OCI-LY7 (cell line): ENCODE results near the gene RNF150. TPM values are rescaled to one million over a fixed set of nuclear protein-coding genes. Genes with fewer than 3 reads are reported as not detected.

ENCODE experiments used
- BruUV-seq: library from RNA; stranded (reverse); fragments of 400-500 nt; replicated peaks from 2 replicates; lab custom pipeline; 2021; lab: Mats Ljungman, UMichigan
- CTCF ChIA-PET: fragments of 300-600 bp; sonication (Branson Sonifier 250); formaldehyde crosslinking; loops from one replicate; lab custom pipeline; 2022; ENCODE audit warnings: antibody characterized with exemption; ENCODE audit not compliant: unreplicated experiment; lab: Charles Lee
- POLR2A ChIA-PET: fragments of 300-600 bp; sonication (Branson Sonifier 250); formaldehyde crosslinking; loops from one replicate; lab custom pipeline; 2022; ENCODE audit warnings: antibody characterized with exemption; lab: Charles Lee
- DNase-seq: peaks from one replicate; pipeline ENCODE4 v3.0.0-alpha.2; 2015; ENCODE audit warnings: low spot score
- H2AFZ ChIP-seq: fragments of 200-600 bp; sonication (generic), shearing (Covaris generic); 2 replicates; pipeline ENCODE4 v1.6.1; 2014; ENCODE audit warnings: mild to moderate bottlenecking, antibody characterized with exemption, low read length, moderate library complexity
- H3K27ac ChIP-seq: fragments of 200-600 bp; sonication (generic); 2 replicates; pipeline ENCODE4 v1.5.1; 2014; ENCODE audit warnings: mixed run types, low read depth, mild to moderate bottlenecking, moderate library complexity, low read length, inconsistent platforms; ENCODE audit not compliant: poor library complexity, severe bottlenecking
- H3K36me3 ChIP-seq: fragments of 200-600 bp; sonication (generic); 2 replicates; pipeline ENCODE4 v1.6.1; 2014; ENCODE audit warnings: mild to moderate bottlenecking, antibody characterized with exemption, low read length, moderate library complexity, mixed read lengths; ENCODE audit not compliant: insufficient read depth
- H3K4me1 ChIP-seq: fragments of 200-600 bp; sonication (generic); 2 replicates; pipeline ENCODE4 v1.5.1; 2014; ENCODE audit warnings: mild to moderate bottlenecking, low read length; ENCODE audit not compliant: insufficient read depth, poor library complexity, severe bottlenecking
- H3K4me2 ChIP-seq: fragments of 200-600 bp; sonication (generic); 2 replicates; pipeline ENCODE4 v1.6.1; 2014; ENCODE audit warnings: mild to moderate bottlenecking, low read length
- H3K4me3 ChIP-seq: fragments of 200-600 bp; sonication (generic); 2 replicates; pipeline ENCODE4 v1.5.1; 2014; ENCODE audit warnings: mild to moderate bottlenecking, low read depth, low read length; ENCODE audit not compliant: poor library complexity, severe bottlenecking
- H3K79me2 ChIP-seq: fragments of 200-600 bp; sonication (generic); 2 replicates; pipeline ENCODE4 v1.6.1; 2016; ENCODE audit warnings: low read depth, mild to moderate bottlenecking, low read length, moderate library complexity, mixed read lengths; ENCODE audit not compliant: insufficient read depth
- H3K9me2 ChIP-seq: fragments of 200-600 bp; sonication (generic); 2 replicates; pipeline ENCODE4 v1.6.1; 2016; ENCODE audit warnings: mild to moderate bottlenecking, low read length, mixed read lengths; ENCODE audit not compliant: insufficient read depth
- H3K9me3 ChIP-seq: fragments of 200-600 bp; sonication (generic); 2 replicates; pipeline ENCODE4 v1.6.1; 2014; ENCODE audit warnings: mild to moderate bottlenecking, mixed run types, low read length, mixed read lengths
- H4K20me1 ChIP-seq: fragments of 200-600 bp; sonication (generic); 2 replicates; pipeline ENCODE4 v1.6.1; 2014; ENCODE audit warnings: mild to moderate bottlenecking, antibody characterized with exemption, low read length, moderate library complexity, mixed read lengths; ENCODE audit not compliant: insufficient read depth
- CTCF ChIP-seq: fragments of 200-600 bp; sonication (generic); conservative IDR thresholded peaks from 2 replicates; pipeline ENCODE4 v1.5.1; 2014; ENCODE audit warnings: mild to moderate bottlenecking, antibody characterized with exemption, low read length, moderate library complexity, mixed read lengths
- EZH2phosphoT487 ChIP-seq: fragments of 200-600 bp; sonication (generic); IDR thresholded peaks from 2 replicates; pipeline ENCODE4 v1.6.1; 2018; ENCODE audit warnings: low read depth, borderline replicate concordance, mild to moderate bottlenecking, mixed run types, antibody characterized with exemption, low read length, moderate library complexity, mixed read lengths
- intact Hi-C: fragments of 100-400 bp; cut with micrococcal nuclease; formaldehyde crosslinking; loops from one replicate; pipeline ENCODE4 v1.10.0; 2022; ENCODE audit not compliant: unreplicated experiment
- total RNA-seq, 2 experiments: library from RNA; depleted of rRNA in 1 of 2; stranded (reverse); fragments of >200 nt in 1 of 2; shearing (Covaris generic) in 1 of 2; gene quantifications; 2 replicates each; pipeline ENCODE4 v1.2.3, GENCODE V29; 2014 to 2022

RNF150 gene
- total RNA-seq, 2 experiments from 2014 or later = not detected

- Histone ChIP-seq H3K9me3 (no peaks in the 10 kb centered on the region), H3K79me2 (no peaks in the 10 kb centered on the region), H3K4me3 (no peak overlapping the region), H4K20me1 (no peaks in the 10 kb centered on the region), H3K9me2 (no peaks in the 10 kb centered on the region), H3K4me2 (no peak overlapping the region), H3K36me3 (no peaks in the 10 kb centered on the region), H3K27ac (no peak overlapping the region), H2AFZ (no peak overlapping the region), H3K4me1 (no peaks in the 10 kb centered on the region)
- no TSS peak for BruUV-seq
- no peak for TF ChIP-seq CTCF
- no peak for TF ChIP-seq EZH2phosphoT487
- ChIA-PET POLR2A (interaction anchor here (0.7 kb wide), 1 partner anchor 165 kb away, joined by 4 read pairs; no protein-coding TSS in a partner anchor), CTCF (no interaction called here)
- DNase-seq = no peak
- intact Hi-C loops = no loop called here
Observed at GRCh38 chr4:141023051-141023450, 110.2 kb downstream of the RNF150 start.

- Histone ChIP-seq H3K36me3 (no peaks in the 10 kb centered on the region), H3K27ac (no peak overlapping the region), H3K9me3 (no peaks in the 10 kb centered on the region), H3K4me2 (no peak overlapping the region), H3K79me2 (no peaks in the 10 kb centered on the region), H4K20me1 (no peaks in the 10 kb centered on the region), H3K4me3 (no peak overlapping the region), H3K9me2 (no peaks in the 10 kb centered on the region), H2AFZ (no peak overlapping the region), H3K4me1 (no peaks in the 10 kb centered on the region)
- intact Hi-C loops = no loop called here
- no peak for DNase-seq
- BruUV-seq = no TSS peak
- CTCF ChIA-PET = no interaction called here
- POLR2A ChIA-PET = interaction anchor here (0.7 kb wide), 1 partner anchor 164 kb away, joined by 4 read pairs; no protein-coding TSS in a partner anchor
- TF ChIP-seq CTCF = no peak
- TF ChIP-seq EZH2phosphoT487 = no peak
Observed at GRCh38 chr4:141022111-141022695, 111.1 kb downstream of the RNF150 start.

- ChIA-PET POLR2A (interaction anchor here (0.6 kb wide), 1 partner anchor 45 kb away, joined by 3 read pairs; no protein-coding TSS in a partner anchor), CTCF (no interaction called here)
- no peak overlapping the region for H2AFZ ChIP-seq
- intact Hi-C loops = no loop called here
- no peaks in the 10 kb centered on the region for H3K36me3 ChIP-seq
- no peak for DNase-seq
- no peaks in the 10 kb centered on the region for H3K79me2 ChIP-seq
- H3K4me3 ChIP-seq = no peak overlapping the region
- no TSS peak for BruUV-seq
- H4K20me1 ChIP-seq = no peaks in the 10 kb centered on the region
- no peak for TF ChIP-seq CTCF
- no peak for TF ChIP-seq EZH2phosphoT487
- no peaks in the 10 kb centered on the region for H3K9me3 ChIP-seq
- no peak overlapping the region for H3K27ac ChIP-seq
- H3K4me1 ChIP-seq = no peaks in the 10 kb centered on the region
- H3K4me2 ChIP-seq = no peak overlapping the region
- no peaks in the 10 kb centered on the region for H3K9me2 ChIP-seq
Observed at GRCh38 chr4:141021397-141022110, 111.7 kb downstream of the RNF150 start.
